Stimulated activated CD8-positive, alpha-beta memory T cell treated with anti-CD3 and anti-CD28 coated beads, Interleukin-2, amount 100 ng/mL, for 1 hour (primary cell): ENCODE measurements around the gene PRPSAP1.
A peak's percentile ranks its signal among the peaks of the same experiment; 100 is the strongest.

Source experiments
- DNase-seq, 2 donors: peaks; one replicate each; pipeline ENCODE4 v3.0.0-alpha.2; 2020; ENCODE audit warnings: low read depth in 2 of 2

Gene PRPSAP1

GRCh38 chr17:76383546-76384221, 30.0 kb upstream of the PRPSAP1 start:
- no peak for DNase-seq

GRCh38 chr17:76382803-76383545, 29.3 kb upstream of the PRPSAP1 start:
- peak; percentile 27 to 39 for DNase-seq

GRCh38 chr17:76382351-76382802, 28.7 kb upstream of the PRPSAP1 start:
- DNase-seq = no peak

- DNase-seq = no peak
These were observed 28.1 kb upstream of the PRPSAP1 start for GRCh38 chr17:76381633-76382350.

GRCh38 chr17:76379646-76380376, 26.1 kb upstream of the PRPSAP1 start:
- no peak for DNase-seq

GRCh38 chr17:76379275-76379641, 25.5 kb upstream of the PRPSAP1 start:
- no peak for DNase-seq

- DNase-seq = no peak
These were observed 25.0 kb upstream of the PRPSAP1 start for GRCh38 chr17:76378548-76379274.

GRCh38 chr17:76376318-76377133, 22.8 kb upstream of the PRPSAP1 start:
- DNase-seq = no peak

GRCh38 chr17:76371656-76372628, 18.2 kb upstream of the PRPSAP1 start:
- DNase-seq = no peak

GRCh38 chr17:76370261-76370993, 16.7 kb upstream of the PRPSAP1 start:
- DNase-seq = no peak

GRCh38 chr17:76369804-76370203, 16.1 kb upstream of the PRPSAP1 start:
- DNase-seq = no peak

GRCh38 chr17:76369379-76369778, 15.7 kb upstream of the PRPSAP1 start:
- DNase-seq = no peak

GRCh38 chr17:76368545-76368944, 14.8 kb upstream of the PRPSAP1 start:
- DNase-seq = no peak

- no peak for DNase-seq
These were observed 13.9 kb upstream of the PRPSAP1 start for GRCh38 chr17:76367642-76368041.

- no peak for DNase-seq
These were observed 12.5 kb upstream of the PRPSAP1 start for GRCh38 chr17:76366247-76366646.

GRCh38 chr17:76365256-76365903, 11.7 kb upstream of the PRPSAP1 start:
- no peak for DNase-seq

- DNase-seq = no peak
These were observed 9.6 kb upstream of the PRPSAP1 start for GRCh38 chr17:76363107-76363842.
